ENCODE measurements around the gene GNG4.
"Not testable (repeated sequence)": the region's sequence is repeated elsewhere in the genome, so short reads cannot be mapped to it uniquely, and the experiment has no call there.

Gene GNG4

DNA sequence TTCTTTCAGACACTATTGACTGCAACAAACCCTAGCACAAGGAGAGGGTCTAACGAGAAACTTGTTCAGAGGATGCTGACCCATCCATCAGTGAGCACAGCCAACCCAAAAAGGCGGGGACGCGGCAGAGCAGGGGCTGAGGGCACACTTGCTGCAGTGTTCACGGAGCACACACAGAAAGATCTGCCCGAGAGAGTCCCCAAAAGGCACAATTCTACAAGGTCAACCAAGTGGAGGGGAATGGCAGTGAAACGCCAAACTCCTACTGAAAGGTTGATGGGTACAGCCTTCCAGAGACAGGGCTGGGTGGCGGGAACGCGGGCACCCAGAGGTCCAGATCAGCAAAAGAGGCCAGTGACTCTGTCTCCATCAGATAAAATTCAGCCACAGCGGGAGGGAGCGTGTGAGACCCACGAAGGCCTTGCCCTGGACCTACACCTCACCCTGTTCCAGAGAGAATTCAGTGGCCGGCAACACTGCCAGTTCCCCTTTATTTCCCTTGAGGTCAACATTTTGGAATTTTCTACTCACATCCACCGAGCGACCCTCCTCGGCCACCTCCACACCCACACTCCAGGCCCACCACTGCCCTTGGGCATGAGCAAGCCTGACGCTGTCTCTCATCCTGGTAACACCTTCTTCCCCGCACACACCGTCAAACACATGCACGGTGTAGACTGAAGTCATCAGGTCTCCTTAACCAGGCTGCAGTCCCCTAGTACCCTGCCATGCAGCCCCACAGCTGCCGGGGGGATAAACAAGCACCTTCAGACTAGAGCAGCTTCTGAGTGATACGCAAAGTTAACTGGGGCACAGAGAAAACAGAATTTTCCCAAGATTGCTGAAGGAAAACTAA is 5.5 kb downstream of the GNG4 start:
- H3K4me3 ChIP-seq (ENCODE audit: low read depth, low read length), result no peak overlapping the region
- DNase-seq (ENCODE audit: low read depth), result no peak
- no peak for TF ChIP-seq MAX (IDR thresholded peaks at IDR 0.05; ENCODE audit: low read depth, low read length)
- TF ChIP-seq POLR2A (IDR thresholded peaks at IDR 0.05; ENCODE audit: extremely low read depth, insufficient read length), result no peak
- no peak for TF ChIP-seq CTCF (IDR thresholded peaks at IDR 0.05; ENCODE audit: low read depth, low read length)
- no peak for TF ChIP-seq MYC (IDR thresholded peaks at IDR 0.05; ENCODE audit: low read depth, low read length)

DNA sequence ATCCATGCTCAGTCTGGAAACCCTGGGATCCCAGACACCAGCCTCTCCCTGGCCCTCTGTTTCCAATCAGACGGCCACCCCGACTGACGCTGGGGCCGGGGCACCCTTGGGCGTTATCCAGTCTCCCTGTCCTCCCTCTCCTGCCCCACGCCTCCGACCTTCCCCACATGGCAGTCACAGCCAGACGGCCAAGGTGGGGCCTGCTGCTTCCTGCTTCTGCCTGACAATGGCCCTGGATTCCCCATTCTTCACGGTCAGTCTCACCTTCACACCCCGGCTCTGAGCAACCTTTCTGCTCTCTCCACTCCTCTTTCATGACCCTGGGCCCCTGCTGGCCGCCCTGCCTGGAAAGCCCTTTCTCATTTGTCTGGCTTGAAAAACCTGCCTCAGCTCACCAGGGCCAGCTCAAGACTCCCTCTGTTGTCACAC is 6.6 kb downstream of the GNG4 start:
- TF ChIP-seq CTCF (IDR thresholded peaks at IDR 0.05; ENCODE audit: low read depth, low read length) (no peak), POLR2A (IDR thresholded peaks at IDR 0.05; ENCODE audit: extremely low read depth, insufficient read length) (no peak), MAX (IDR thresholded peaks at IDR 0.05; ENCODE audit: low read depth, low read length) (no peak), MYC (IDR thresholded peaks at IDR 0.05; ENCODE audit: low read depth, low read length) (no peak)
- no peak overlapping the region for H3K4me3 ChIP-seq (ENCODE audit: low read depth, low read length)
- no peak for DNase-seq (ENCODE audit: low read depth)

DNA sequence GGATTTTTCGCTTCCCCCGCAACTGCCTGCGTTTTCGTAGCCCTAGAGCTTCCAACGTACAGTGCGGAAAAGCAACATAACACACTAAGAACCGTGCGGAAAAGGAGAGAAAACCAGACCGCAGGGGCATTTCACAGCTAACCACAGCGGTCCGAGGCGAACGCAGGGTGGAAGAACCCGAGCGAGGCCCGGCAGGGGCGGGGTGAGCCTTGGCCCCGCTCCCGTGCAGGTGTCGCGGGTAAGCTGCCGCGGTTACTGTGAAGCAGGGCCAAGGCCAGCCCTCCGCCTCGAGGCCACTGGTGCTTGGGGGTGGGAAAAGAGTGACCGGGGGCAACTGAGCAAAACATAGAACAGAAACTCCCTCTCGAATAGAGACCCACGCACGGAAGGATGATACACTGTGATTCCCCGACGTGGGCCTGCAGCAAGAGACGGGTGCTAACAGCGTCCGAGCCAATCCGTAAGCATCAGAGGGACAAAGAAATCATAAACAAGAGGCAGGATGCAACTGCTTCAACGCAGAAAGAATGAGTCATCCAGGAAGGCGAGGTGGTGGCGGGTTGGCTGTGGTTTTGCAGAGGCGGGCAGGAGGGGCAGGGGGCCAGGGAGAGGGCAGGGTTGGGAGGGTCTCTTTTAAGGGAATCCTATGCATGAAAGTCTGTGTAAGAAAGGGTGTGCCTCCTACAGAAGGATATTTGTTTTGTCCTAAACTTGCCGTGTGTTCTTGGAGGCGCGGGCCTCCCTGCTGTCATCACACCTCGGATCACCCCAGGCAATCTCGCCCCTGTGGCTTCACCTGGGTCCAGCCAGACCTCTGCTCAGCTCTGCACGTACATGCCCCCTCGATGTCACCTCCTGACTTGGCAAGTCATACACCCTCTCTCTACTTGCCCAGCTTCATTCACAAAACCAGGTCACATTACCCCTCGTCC is 7.3 kb downstream of the GNG4 start:
- H3K4me3 ChIP-seq (ENCODE audit: low read depth, low read length), result peak overlapping the region; percentile 51
- TF ChIP-seq CTCF (IDR thresholded peaks at IDR 0.05; ENCODE audit: low read depth, low read length) (no peak), MYC (IDR thresholded peaks at IDR 0.05; ENCODE audit: low read depth, low read length) (no peak), MAX (IDR thresholded peaks at IDR 0.05; ENCODE audit: low read depth, low read length) (no peak; the same call in 1 of the 2 replicates), POLR2A (IDR thresholded peaks at IDR 0.05; ENCODE audit: extremely low read depth, insufficient read length) (peak; percentile 52)
- DNase-seq (ENCODE audit: low read depth), result peak; percentile 90

DNA sequence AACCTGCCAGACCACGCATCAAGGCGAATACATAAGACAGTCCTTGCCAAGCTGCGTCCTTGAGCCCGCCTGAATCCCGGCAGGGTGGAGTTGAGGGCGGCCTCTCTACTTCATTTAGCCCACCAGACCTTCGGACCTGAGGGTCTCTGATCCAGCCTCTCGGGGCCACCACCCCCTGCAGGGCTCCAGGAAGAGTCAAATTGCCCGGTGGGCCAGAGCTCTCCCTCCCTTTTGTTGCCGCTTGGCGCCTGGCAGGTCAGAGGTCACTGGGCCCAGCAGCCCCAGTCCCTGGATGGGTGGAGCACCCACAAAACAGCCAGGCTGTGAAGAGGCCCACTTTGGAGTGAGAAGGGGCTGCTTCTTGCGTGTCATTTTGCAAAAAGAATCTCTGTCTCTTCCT is 9.0 kb downstream of the GNG4 start:
- no peak for DNase-seq (ENCODE audit: low read depth)
- TF ChIP-seq MYC (IDR thresholded peaks at IDR 0.05; ENCODE audit: low read depth, low read length) (no peak), MAX (IDR thresholded peaks at IDR 0.05; ENCODE audit: low read depth, low read length) (no peak), CTCF (IDR thresholded peaks at IDR 0.05; ENCODE audit: low read depth, low read length) (no peak), POLR2A (IDR thresholded peaks at IDR 0.05; ENCODE audit: extremely low read depth, insufficient read length) (no peak)
- H3K4me3 ChIP-seq (ENCODE audit: low read depth, low read length), result no peak overlapping the region

DNA sequence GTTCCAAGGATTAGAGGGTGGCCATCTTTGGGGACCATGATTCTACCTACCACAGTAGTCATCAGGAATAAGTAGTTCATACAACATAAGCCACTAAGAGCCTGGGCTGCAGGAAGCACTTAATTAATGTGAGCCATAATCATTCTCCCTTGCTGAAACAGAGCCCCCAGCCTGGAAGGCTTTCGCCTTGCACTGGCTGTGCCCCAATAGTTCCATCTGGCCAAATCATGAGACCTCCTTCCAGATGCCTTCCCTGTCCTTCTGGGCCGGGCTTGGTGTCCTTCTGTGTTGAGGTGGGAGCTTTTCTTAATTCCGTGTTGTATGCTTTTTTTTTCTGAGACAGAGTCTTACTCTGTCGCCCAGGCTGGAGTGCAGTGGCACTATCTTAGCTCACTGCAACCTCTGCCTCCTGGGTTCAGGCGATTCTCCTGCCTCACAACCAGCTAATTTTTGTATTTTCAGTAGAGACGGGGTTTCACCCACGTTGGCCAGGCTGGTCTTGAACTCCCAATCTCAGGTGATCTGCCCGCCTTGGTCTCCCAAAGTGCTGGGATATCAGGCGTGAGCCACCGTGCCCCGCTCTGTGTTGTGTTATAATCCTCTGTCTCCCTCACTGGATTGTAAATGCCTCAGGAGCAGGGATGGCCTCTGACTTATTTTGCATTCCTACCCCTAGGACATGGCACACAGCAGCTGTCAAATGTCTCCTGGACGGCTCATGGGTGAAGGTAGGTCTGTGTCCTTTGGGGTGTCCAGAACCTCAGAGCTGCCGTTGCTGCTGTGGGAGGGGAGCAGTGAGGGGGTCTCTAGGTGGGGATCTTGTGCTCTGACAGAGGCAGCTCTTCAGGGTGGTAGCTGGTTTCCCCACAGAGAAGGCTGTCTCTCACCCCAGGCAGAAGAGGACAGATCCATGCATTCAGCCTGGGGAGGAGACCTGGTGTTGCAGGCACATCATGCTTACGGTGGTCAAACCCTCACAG is 10.1 kb downstream of the GNG4 start:
- TF ChIP-seq CTCF (IDR thresholded peaks at IDR 0.05; ENCODE audit: low read depth, low read length), result no peak
- no peak for TF ChIP-seq POLR2A (IDR thresholded peaks at IDR 0.05; ENCODE audit: extremely low read depth, insufficient read length)
- TF ChIP-seq MYC (IDR thresholded peaks at IDR 0.05; ENCODE audit: low read depth, low read length), result no peak
- no peak for DNase-seq (ENCODE audit: low read depth)
- no peak overlapping the region for H3K4me3 ChIP-seq (ENCODE audit: low read depth, low read length)

GRCh38 chr1:235638612-235639011 is 11.0 kb downstream of the GNG4 start:
- not testable (repeated sequence) for H3K4me3 ChIP-seq (ENCODE audit: low read depth, low read length); DNase-seq (ENCODE audit: low read depth)
